Measurements from ENCODE around the gene CCDC187. TPM values are rescaled to one million over a fixed set of nuclear protein-coding genes. Genes with fewer than 3 reads are reported as not detected.

Gene CCDC187
- total and polyA plus RNA-seq, 2 of the 8 experiments (the other 6 are each of a cell fraction or from before 2014, with no cell fraction given) = 0.02 TPM; not detected in 1

DNA sequence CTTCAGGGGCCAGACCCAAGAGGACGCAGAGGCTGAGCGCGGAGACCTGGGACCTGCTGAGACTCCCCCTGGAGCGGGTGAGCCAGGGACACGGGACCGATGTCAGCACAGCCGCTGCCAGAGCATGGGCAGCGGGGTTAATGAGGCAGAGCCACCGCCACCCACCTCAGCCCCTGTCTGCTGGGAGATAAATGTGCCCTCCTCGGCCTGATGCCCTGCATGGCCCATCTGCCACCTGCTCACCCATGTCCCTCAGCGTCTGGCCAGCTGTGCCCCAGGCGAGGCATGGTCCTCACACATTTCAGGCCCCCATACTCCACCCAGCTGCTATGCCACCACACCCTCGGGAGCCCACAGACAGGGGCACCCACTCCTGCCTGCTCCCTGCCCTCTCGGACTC is 44.8 kb upstream of the CCDC187 start:
- H2AK5ac ChIP-seq (ENCODE audit: low read depth, low read length) = no peak overlapping the region
- H3K4me3 ChIP-seq (ENCODE audit: extremely low read depth in 1 of 4, insufficient read depth in 2 of 4, low read depth in 3 of 4, low read length in 4 of 4) = no peak overlapping the region
- no peak overlapping the region for H2BK120ac ChIP-seq (replicated peaks; ENCODE audit: low read depth, low read length)
- DNase-seq (ENCODE audit: low read depth in 1 of 2, low spot score in 2 of 2) (no peak), FAIRE-seq (no peak)
- H2BK20ac ChIP-seq (ENCODE audit: low read length) = no peak overlapping the region
- H3K27me3 ChIP-seq (replicated peaks in 1 of 4; ENCODE audit: control insufficient read depth in 3 of 4, extremely low read depth in 1 of 4, insufficient read depth in 3 of 4, low read length in 3 of 4) = no peaks in the 10 kb centered on the region; a peak in 2 of 7 replicates
- no peak overlapping the region for H2AFZ ChIP-seq (ENCODE audit: low read length)
- H4K8ac ChIP-seq (ENCODE audit: extremely low read depth, insufficient read depth, low read length) = no peak overlapping the region
- no peaks in the 10 kb centered on the region for H3K79me1 ChIP-seq (ENCODE audit: low read depth, low read length)
- no peak overlapping the region for H4K91ac ChIP-seq (replicated peaks; ENCODE audit: insufficient read length, low read length)
- H3K14ac ChIP-seq (ENCODE audit: insufficient read length) = no peak overlapping the region
- H2BK15ac ChIP-seq (ENCODE audit: low read length) = no peak overlapping the region
- no peak overlapping the region for H3K56ac ChIP-seq (replicated peaks; ENCODE audit: insufficient read length, low read depth, low read length)
- no peak overlapping the region for H3K4me2 ChIP-seq (ENCODE audit: insufficient read depth in 1 of 2, low read depth in 2 of 2, low read length in 2 of 2)
- H3K4me1 ChIP-seq (replicated peaks in 1 of 4; ENCODE audit: control insufficient read depth in 3 of 4, insufficient read depth in 4 of 4, low read length in 3 of 4) = peaks cover 0 to 9% (median 2%) of the 10 kb centered on the region in 4 experiments; a peak in 4 of 7 replicates
- ChIA-PET POLR2A (ENCODE audit: partially characterized antibody) (interaction anchor here (8.0 kb wide), 1 partner anchor 13 kb away, joined by 137 read pairs; the partner anchor contains the start of gene DNLZ), CTCF (ENCODE audit: partially characterized antibody) (interaction anchor here (7.9 kb wide), 1 partner anchor 15 kb away, joined by 80 read pairs; the partner anchor contains the start of gene DNLZ)
- no peak overlapping the region for H3K23ac ChIP-seq (ENCODE audit: insufficient read length)
- H3K36me3 ChIP-seq (ENCODE audit: control insufficient read depth in 2 of 4, insufficient read depth in 4 of 4, low read length in 3 of 4) = no peaks in the 10 kb centered on the region
- no peak overlapping the region for H2BK12ac ChIP-seq (ENCODE audit: low read depth, low read length)
- H4K5ac ChIP-seq (ENCODE audit: insufficient read length, low read depth, low read length) = no peak overlapping the region
- no peak overlapping the region for H3K27ac ChIP-seq (ENCODE audit: low read depth, low read length)
- no peaks in the 10 kb centered on the region for H3K79me2 ChIP-seq (ENCODE audit: control insufficient read depth in 1 of 2, insufficient read depth in 2 of 2, low read length in 2 of 2)
- H3K4ac ChIP-seq (replicated peaks; ENCODE audit: insufficient read length, low read depth, low read length) = peak overlapping the region; percentile 38
- no peak overlapping the region for H3K9ac ChIP-seq (replicated peaks in 1 of 4; ENCODE audit: extremely low read depth in 1 of 4, low read depth in 3 of 4, low read length in 3 of 4)
- H3K18ac ChIP-seq (ENCODE audit: extremely low read depth, low read length) = no peak overlapping the region
- WGBS, 2 experiments (ENCODE audit: extremely low coverage in 1 of 2, insufficient coverage in 1 of 2, insufficient read length in 1 of 2, insufficient replicate concordance in 2 of 2, low coverage in 1 of 2, low lambda C conversion rate in 2 of 2, missing lambda C conversion rate in 1 of 2) = 91% methylated on average over 14 of the region's 14 CpGs; no CpG with 5 or more reads in 1 of the 2 experiments
- no peaks in the 10 kb centered on the region for H4K20me1 ChIP-seq (replicated peaks in 1 of 2; ENCODE audit: control insufficient read depth in 1 of 2, insufficient read depth in 2 of 2, low read length in 2 of 2)
- no peak overlapping the region for H2BK5ac ChIP-seq (ENCODE audit: low read depth, low read length)
- H3K9me3 ChIP-seq (ENCODE audit: insufficient read depth in 2 of 2, low read depth in 1 of 2, low read length in 1 of 2) = no peaks in the 10 kb centered on the region
- H3K23me2 ChIP-seq (ENCODE audit: low read depth, low read length) = 0 out of 2 replicates have a peak, but pooled peaks cover 2% of the 10 kb centered on the region
- TF ChIP-seq, protein P1, sequence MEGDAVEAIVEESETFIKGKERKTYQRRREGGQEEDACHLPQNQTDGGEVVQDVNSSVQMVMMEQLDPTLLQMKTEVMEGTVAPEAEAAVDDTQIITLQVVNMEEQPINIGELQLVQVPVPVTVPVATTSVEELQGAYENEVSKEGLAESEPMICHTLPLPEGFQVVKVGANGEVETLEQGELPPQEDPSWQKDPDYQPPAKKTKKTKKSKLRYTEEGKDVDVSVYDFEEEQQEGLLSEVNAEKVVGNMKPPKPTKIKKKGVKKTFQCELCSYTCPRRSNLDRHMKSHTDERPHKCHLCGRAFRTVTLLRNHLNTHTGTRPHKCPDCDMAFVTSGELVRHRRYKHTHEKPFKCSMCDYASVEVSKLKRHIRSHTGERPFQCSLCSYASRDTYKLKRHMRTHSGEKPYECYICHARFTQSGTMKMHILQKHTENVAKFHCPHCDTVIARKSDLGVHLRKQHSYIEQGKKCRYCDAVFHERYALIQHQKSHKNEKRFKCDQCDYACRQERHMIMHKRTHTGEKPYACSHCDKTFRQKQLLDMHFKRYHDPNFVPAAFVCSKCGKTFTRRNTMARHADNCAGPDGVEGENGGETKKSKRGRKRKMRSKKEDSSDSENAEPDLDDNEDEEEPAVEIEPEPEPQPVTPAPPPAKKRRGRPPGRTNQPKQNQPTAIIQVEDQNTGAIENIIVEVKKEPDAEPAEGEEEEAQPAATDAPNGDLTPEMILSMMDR (IDR thresholded peaks at IDR 0.05; ENCODE audit: control extremely low read depth in 1 of 3, insufficient read depth in 1 of 3, low read depth in 1 of 3, low read length in 3 of 3) = no peak
- no peak for TF ChIP-seq MAX (IDR thresholded peaks at IDR 0.05)
- no peak for TF ChIP-seq SAP30 (IDR thresholded peaks at IDR 0.05; ENCODE audit: insufficient read depth, insufficient replicate concordance, low read length)
- no peak for TF ChIP-seq E2F6 (IDR thresholded peaks at IDR 0.05)
- no peak for TF ChIP-seq SP1 (IDR thresholded peaks at IDR 0.05; ENCODE audit: low read depth, low read length)
- no peak for TF ChIP-seq RXRA (IDR thresholded peaks at IDR 0.05; ENCODE audit: insufficient read depth, low read depth, low read length)
- TF ChIP-seq POU5F1 (IDR thresholded peaks at IDR 0.05; ENCODE audit: low read depth, low read length) = no peak
- TF ChIP-seq TAF7 (optimal IDR thresholded peaks at IDR 0.05; ENCODE audit: borderline replicate concordance, low read depth, low read length) = no peak
- TF ChIP-seq CHD1 (IDR thresholded peaks at IDR 0.05; ENCODE audit: low read depth, low read length) = no peak
- TF ChIP-seq CBX8 (IDR thresholded peaks at IDR 0.05; ENCODE audit: borderline replicate concordance, low read depth, low read length) = no peak
- no peak for TF ChIP-seq SP4 (IDR thresholded peaks at IDR 0.05; ENCODE audit: low read length)
